ENCODE data around the gene COLEC11.

DNA sequence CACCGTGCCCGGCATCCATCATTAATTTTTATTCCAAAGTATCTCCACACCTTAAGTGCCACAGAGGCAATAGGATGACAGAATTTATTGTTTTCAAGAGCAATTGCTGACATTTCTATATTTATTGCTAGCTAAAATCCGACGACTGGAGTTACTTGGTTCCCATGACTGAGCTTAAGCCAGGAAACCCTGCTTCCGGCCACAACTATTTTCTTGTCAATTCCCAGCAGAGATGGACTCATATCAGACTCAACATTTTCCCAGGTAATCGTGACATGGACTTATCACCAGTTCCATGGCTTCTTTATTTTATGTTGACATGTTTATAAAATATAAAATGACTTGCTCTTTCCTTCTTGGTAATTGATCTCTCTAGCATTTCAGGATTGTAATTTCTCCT, 87.9 kb downstream of the COLEC11 start:
- TF ChIP-seq POLR2A (IDR thresholded peaks at IDR 0.05; ENCODE audit: low read length) (no peak), GATA1 (IDR thresholded peaks at IDR 0.05; ENCODE audit: low read depth, low read length) (no peak)

Data from erythroblast (primary cell).